ENCODE measurements around the gene PDE5A. TPM values are rescaled to one million over a fixed set of nuclear protein-coding genes. Genes with fewer than 3 reads are reported as not detected.
A peak's percentile ranks its signal among the peaks of the same experiment; 100 is the strongest.

The PDE5A gene
- total and polyA plus RNA-seq, 5 experiments from 2014 or later = 1.0 to 1.3 (median 1.1) TPM

DNA sequence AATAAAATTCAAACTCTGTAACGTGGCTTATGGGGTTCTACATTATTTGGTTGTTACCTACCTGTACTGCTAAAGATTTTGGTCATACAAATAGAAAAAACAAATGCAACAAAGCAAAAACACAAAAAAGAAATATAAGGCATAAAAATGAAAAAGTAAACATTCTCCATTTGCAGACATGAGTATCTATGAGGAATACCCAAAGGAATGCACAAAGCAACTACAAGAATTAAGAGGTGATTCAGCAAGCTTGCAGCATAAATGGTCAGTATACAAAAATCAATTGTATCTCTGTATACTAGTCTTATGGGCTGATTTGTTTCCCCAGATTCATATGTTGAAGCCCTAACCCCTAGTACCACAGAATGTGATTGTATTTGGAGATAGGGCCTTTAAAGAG is 3.6 kb upstream of the PDE5A start:
- Mint-ChIP-seq H3K36me3 (no peaks in the 10 kb centered on the region), H3K27me3 (peaks cover 10 to 31% (median 13%) of the 10 kb centered on the region in 5 donors), H3K27ac (no peak overlapping the region), H3K4me3 (no peak overlapping the region), H3K9me3 (no peaks in the 10 kb centered on the region), H3K4me1 (peaks cover 10 to 21% (median 16%) of the 10 kb centered on the region in 4 donors)
- DNase-seq = no peak
- POLR2A ChIA-PET = no interaction called here
- ATAC-seq = no peak

DNA sequence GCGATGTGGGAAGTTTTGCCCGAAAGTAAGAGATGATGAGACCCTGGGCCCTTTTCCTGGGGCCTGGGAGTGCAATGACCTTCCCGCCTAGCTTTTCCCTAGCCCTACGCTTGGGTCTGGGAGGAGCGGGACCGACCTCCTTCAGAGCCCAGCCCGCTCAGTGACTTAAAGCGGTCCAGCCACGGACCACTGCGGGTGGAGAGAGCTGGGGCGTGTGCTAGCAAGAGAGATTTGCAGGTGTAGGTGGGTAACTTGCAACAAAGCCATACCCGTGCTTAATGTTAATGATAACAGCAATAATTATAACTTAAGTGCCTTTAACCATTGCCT is 503 bp upstream of the PDE5A start:
- POLR2A ChIA-PET = interaction anchor here (1.0 kb wide), 1 partner anchor 329 kb away, joined by 4 read pairs; no protein-coding TSS in a partner anchor
- ATAC-seq (peak; percentile 23 to 31), DNase-seq (no peak)
- H3K27ac Mint-ChIP-seq = peak overlapping the region in 5 of 10 donors; percentile 8 to 60 (median 13)
- H3K27me3 Mint-ChIP-seq = peaks cover 6 to 27% (median 12%) of the 10 kb centered on the region in 5 donors
- H3K4me3 Mint-ChIP-seq = peak overlapping the region; percentile 83 to 96 (median 93)
- H3K4me1 Mint-ChIP-seq = peaks cover 17 to 28% (median 22%) of the 10 kb centered on the region in 4 donors
- H3K9me3 Mint-ChIP-seq = no peaks in the 10 kb centered on the region
- H3K36me3 Mint-ChIP-seq = no peaks in the 10 kb centered on the region

DNA sequence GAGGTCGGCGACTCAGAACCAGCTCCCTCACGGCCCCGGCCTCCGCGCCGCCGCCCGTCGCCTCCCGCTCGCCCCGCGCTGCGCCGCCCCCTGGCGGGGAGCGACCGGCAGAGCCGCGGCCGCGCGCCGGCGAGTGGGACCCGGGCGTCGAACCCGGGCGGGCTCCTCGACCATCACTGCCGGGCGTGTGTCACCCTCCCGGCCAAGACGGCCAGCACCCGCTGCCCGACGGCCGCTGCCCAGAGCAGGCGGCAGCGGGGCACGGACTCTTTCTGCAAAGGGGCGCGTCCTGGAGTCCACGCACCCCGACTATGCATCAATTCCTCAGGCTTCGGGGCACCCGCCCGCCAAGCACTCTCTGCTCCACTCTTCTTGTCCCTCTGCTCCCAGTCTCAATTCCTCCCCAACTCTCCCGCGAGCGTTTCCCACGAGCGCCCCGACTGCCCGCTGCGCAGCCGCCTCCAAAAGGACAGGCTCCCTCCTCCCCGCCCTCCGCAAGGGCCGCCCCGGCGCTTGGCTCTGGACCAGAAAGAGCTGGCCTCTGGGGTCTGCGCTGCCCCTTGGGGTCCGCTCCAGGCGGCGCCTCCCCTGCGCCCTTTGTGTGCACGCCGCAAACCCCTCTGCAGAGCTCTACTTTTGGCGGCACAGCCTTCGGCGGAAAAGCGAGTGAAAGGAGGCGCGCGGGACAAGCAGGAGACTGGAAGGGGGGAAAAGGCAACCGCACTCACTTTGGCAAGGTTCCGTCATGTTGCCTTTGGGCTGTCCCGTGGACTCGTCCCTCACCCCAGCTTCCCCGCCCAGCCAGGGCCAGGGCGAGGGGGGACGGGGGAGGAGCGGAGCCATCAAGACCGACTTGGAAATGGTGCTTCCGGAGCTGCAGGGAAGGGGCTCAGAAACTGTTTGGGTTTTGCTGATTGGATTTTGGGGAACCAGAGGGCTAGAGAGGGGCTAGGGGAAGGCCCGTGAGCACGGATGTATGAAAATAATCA is 1.0 kb downstream of the PDE5A start:
- peaks cover 2 to 21% (median 6%) of the 10 kb centered on the region in 5 donors for H3K27me3 Mint-ChIP-seq
- H3K4me3 Mint-ChIP-seq = peak overlapping the region; percentile 84 to 96 (median 93)
- H3K27ac Mint-ChIP-seq = peak overlapping the region in 9 of 10 donors; percentile 19 to 92 (median 76)
- no peaks in the 10 kb centered on the region for H3K9me3 Mint-ChIP-seq
- DNase-seq (peak; percentile 14 to 65 (median 52)), ATAC-seq (peak; percentile 62 to 66)
- no peaks in the 10 kb centered on the region for H3K36me3 Mint-ChIP-seq
- peaks cover 17 to 28% (median 22%) of the 10 kb centered on the region in 4 donors for H3K4me1 Mint-ChIP-seq
- POLR2A ChIA-PET = interaction anchor here (0.6 to 1.5 kb wide), 3 partner anchors 110 to 1036 kb away, joined by 3 to 7 read pairs (median 4); no protein-coding TSS in a partner anchor

DNA sequence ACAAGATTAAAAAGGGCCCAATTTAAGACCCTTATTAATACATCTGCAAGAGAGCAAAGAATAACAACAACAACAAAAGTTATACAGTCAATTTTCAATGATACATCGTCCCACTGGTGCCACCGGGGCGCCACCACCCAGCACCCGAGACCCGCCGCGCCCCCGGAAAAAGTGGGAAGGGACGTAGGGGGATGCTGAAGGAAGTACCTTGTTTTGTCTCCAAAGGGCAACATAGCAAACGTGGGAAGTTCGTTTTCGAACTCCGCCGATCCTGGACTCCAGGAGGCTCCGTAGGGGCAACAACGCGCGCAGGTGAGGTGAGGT is 1.7 kb downstream of the PDE5A start:
- Mint-ChIP-seq H3K27me3 (peaks cover 0 to 16% (median 0%) of the 10 kb centered on the region in 5 donors), H3K27ac (peak overlapping the region in 2 of 10 donors; percentile 29 to 91), H3K4me1 (peaks cover 17 to 28% (median 22%) of the 10 kb centered on the region in 4 donors), H3K9me3 (no peaks in the 10 kb centered on the region), H3K36me3 (no peaks in the 10 kb centered on the region), H3K4me3 (peak overlapping the region; percentile 77 to 93 (median 87))
- POLR2A ChIA-PET = interaction anchor here (1.5 kb wide), 1 partner anchor 313 kb away, joined by 3 read pairs; no protein-coding TSS in a partner anchor
- ATAC-seq = peak; percentile 4 to 19
- DNase-seq = peak in 2 of 10 donors; percentile 54 to 65

DNA sequence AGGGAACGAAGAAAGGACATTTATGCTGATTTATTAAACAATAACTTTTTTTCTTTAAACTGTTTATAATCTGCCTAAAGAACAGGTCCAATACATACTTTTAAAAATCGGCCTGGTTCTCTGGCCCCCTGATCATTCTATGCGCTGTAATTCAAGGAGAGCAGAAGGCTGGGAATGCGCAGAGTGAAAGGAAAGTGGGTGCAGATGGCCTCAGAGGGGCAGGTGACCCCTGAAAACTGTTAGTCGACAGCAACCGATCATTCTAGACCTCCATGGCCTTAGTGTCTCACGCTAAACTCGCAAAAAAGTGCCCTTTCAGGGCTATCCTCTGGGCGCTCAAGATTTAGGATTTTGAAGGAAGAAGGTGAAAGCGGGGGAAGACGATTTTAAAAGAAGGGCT is 2.2 kb downstream of the PDE5A start:
- H3K4me3 Mint-ChIP-seq = peak overlapping the region; percentile 77 to 93 (median 87)
- DNase-seq (no peak), ATAC-seq (no peak)
- H3K9me3 Mint-ChIP-seq = no peaks in the 10 kb centered on the region
- POLR2A ChIA-PET = interaction anchor here (1.5 kb wide), 1 partner anchor 313 kb away, joined by 3 read pairs; no protein-coding TSS in a partner anchor
- peak overlapping the region in 2 of 10 donors; percentile 29 to 91 for H3K27ac Mint-ChIP-seq
- peaks cover 17 to 28% (median 22%) of the 10 kb centered on the region in 4 donors for H3K4me1 Mint-ChIP-seq
- peaks cover 0 to 17% (median 5%) of the 10 kb centered on the region in 5 donors for H3K27me3 Mint-ChIP-seq
- H3K36me3 Mint-ChIP-seq = no peaks in the 10 kb centered on the region

DNA sequence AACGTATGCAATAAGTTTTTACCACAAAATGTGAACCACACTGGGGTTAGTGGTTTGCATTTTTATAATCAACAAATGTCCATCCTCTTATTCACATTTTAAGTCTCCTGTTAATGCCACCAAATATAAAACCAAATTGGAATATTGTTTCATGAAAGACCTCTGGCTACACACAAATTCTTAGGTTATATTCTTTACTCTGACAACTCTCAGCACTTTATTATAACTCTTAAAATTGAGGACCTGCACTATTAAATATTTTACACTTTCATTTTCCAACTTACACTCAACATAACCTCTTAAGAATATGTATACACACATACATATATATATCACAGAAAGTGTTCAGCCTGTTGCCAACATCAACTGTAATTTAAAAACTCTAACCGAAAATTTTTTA is 2.8 kb downstream of the PDE5A start:
- Mint-ChIP-seq H3K36me3 (no peaks in the 10 kb centered on the region), H3K27me3 (peaks cover 1 to 15% (median 9%) of the 10 kb centered on the region in 5 donors), H3K9me3 (no peaks in the 10 kb centered on the region), H3K4me3 (no peak overlapping the region), H3K4me1 (peaks cover 17 to 28% (median 22%) of the 10 kb centered on the region in 4 donors), H3K27ac (no peak overlapping the region)
- ATAC-seq = no peak
- no peak for DNase-seq
- POLR2A ChIA-PET = no interaction called here

DNA sequence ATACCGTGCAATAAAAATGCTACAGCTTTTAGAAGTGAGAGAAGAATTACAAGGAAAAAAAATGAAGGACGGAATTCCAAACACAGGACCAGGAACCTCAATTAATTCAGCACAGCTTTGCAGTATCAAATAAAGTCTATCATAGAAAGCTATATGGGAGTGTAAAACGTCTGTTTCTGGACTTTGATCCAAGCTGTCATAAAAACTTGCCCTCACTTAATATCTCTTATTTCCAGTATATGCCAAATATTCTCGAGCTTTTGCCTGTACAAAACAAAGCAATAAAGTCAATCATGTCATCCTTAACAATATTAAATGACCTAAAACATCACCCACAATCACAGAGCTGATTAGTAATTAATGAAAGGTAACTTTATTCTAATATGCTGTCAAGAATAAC is 4.2 kb downstream of the PDE5A start:
- Mint-ChIP-seq H3K4me1 (peaks cover 17 to 23% (median 19%) of the 10 kb centered on the region in 4 donors), H3K36me3 (no peaks in the 10 kb centered on the region), H3K27me3 (peaks cover 1 to 19% (median 9%) of the 10 kb centered on the region in 5 donors), H3K27ac (no peak overlapping the region), H3K4me3 (no peak overlapping the region), H3K9me3 (no peaks in the 10 kb centered on the region)
- no peak for DNase-seq
- no peak for ATAC-seq
- POLR2A ChIA-PET = no interaction called here

DNA sequence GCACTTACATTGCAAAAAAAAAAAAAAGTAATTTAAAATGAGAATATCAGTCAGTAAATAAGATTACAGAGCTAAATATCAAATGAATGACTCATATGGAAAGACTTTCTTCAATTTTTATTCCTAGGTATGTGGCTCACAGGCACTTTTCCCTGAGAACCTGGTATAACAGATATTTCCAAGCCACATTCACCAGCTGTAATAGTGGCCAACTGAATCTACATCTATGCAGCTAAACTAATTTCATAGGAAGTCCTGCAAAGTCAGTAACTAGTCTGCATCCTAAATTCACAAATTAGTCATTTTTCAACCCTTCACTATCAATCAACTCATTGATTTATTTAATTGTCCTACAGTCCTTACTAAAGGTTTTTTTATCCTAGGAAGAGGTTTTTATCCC is 5.6 kb downstream of the PDE5A start:
- Mint-ChIP-seq H3K4me1 (peaks cover 9 to 13% (median 12%) of the 10 kb centered on the region in 4 donors), H3K27ac (no peak overlapping the region), H3K27me3 (peaks cover 1 to 19% (median 9%) of the 10 kb centered on the region in 5 donors), H3K4me3 (no peak overlapping the region), H3K36me3 (no peaks in the 10 kb centered on the region), H3K9me3 (no peaks in the 10 kb centered on the region)
- DNase-seq = no peak
- POLR2A ChIA-PET = no interaction called here
- no peak for ATAC-seq

DNA sequence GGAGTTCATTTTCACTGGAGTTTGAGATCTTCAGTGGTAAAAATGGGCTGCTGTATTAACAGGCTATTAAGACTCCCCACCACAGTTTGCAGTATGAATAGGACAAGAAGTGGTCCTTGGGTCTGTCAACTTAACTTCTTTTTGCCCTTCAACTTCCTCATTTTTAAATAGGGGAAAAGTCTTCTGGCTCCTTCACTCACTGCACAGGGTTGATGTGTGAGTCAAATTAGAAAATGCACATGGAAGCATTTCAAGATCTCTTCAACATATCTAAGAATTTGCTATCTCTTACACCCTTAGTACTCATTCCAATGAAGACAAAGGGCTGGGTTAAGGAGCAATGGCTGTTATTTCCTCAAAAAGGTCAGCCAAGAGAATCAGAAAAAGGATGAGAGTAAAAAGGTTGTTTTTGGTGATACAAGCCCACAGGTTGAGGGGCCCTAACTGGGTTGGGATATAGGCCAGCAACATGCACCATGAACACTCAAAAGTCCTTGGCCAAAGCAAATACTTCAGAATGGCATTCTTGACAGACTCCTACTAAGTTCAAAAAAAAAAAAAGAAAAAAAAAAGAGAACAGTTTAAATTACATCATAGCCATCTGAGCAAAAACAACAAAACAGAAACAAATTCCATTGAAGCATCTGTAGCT is 13.4 kb downstream of the PDE5A start:
- Mint-ChIP-seq H3K4me3 (no peak overlapping the region), H3K27ac (no peak overlapping the region), H3K9me3 (peaks cover 0 to 12% (median 2%) of the 10 kb centered on the region in 9 donors), H3K36me3 (peaks cover 0 to 10% (median 0%) of the 10 kb centered on the region in 3 donors), H3K27me3 (peaks cover 0 to 17% (median 9%) of the 10 kb centered on the region in 5 donors), H3K4me1 (no peaks in the 10 kb centered on the region)
- DNase-seq (no peak), ATAC-seq (no peak)
- POLR2A ChIA-PET = no interaction called here

DNA sequence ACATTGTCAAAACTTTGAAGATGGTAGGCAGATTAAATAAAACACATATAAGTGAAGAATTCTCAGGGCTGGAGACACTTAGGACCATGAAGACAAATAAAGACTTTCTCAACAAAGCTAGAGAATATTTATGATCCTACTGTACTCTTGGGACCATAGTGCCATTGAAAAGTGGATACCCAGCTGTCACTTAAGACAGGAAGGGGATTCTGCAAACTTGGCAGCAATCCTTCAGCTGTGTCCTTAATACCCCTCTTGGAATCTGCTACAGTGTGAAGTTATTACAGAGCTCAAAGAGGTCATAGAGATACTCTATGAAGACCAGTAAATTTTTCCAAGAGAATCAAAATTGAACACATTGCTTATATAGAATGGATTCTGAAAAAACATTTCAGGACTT is 24.3 kb downstream of the PDE5A start:
- Mint-ChIP-seq H3K27me3 (peaks cover 6 to 17% (median 7%) of the 10 kb centered on the region in 5 donors), H3K27ac (no peak overlapping the region), H3K36me3 (peaks cover 0 to 7% (median 0%) of the 10 kb centered on the region in 3 donors), H3K9me3 (peaks cover 0 to 7% (median under 1%) of the 10 kb centered on the region in 9 donors), H3K4me3 (no peak overlapping the region), H3K4me1 (no peaks in the 10 kb centered on the region)
- DNase-seq (no peak), ATAC-seq (no peak)
- POLR2A ChIA-PET = no interaction called here

DNA sequence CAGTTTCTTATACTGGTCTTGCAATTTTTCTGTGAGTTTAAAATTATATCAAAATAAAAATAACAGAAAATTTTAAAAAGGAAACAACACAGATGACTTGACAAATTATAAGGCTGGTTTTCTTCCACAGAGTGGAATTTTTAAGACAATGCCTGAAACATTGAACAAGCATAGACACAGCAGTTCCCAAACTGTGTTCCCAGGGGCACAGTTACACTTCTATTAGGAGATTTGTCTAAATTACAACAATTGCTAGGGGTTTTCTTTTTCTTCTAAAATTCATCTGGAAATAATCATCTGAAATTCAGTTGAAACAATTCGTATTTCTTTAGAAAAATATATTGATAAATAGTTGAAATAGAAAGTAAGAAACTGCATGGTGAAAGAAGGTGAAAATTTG is 26.2 kb downstream of the PDE5A start:
- POLR2A ChIA-PET = no interaction called here
- Mint-ChIP-seq H3K27ac (no peak overlapping the region), H3K4me3 (no peak overlapping the region), H3K4me1 (no peaks in the 10 kb centered on the region), H3K27me3 (peaks cover 9 to 28% (median 9%) of the 10 kb centered on the region in 5 donors), H3K36me3 (peaks cover 0 to 19% (median 10%) of the 10 kb centered on the region in 3 donors), H3K9me3 (peaks cover 3 to 18% (median 10%) of the 10 kb centered on the region in 9 donors)
- ATAC-seq (no peak), DNase-seq (no peak)

DNA sequence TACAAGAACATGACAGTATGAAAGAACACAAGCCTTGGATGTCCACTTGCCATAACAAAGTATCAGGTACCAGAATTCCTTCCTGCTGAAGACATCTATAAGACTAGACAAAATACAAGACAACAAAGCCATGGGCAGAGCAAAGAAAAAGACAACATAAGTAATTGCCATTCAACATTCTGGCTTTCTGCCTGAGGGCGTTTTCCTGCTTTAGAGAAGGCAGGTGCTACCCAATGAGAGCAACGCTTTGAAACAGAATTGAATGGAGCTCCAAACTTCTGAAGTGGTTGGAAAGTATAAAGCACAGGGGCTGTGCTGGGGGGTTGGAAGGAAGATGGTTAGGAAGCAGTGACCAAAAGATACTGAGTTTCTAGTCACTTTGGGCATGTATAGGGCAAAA is 30.1 kb downstream of the PDE5A start:
- H3K4me3 Mint-ChIP-seq = no peak overlapping the region
- no peak for DNase-seq
- POLR2A ChIA-PET = no interaction called here
- peaks cover 3 to 18% (median 10%) of the 10 kb centered on the region in 9 donors for H3K9me3 Mint-ChIP-seq
- H3K27me3 Mint-ChIP-seq = peaks cover 0 to 12% (median 3%) of the 10 kb centered on the region in 5 donors
- H3K4me1 Mint-ChIP-seq = no peaks in the 10 kb centered on the region
- H3K27ac Mint-ChIP-seq = no peak overlapping the region
- ATAC-seq = no peak
- H3K36me3 Mint-ChIP-seq = peaks cover 0 to 19% (median 10%) of the 10 kb centered on the region in 3 donors
